Lower lobe of right lung (tissue), 2 donors: ENCODE data around the gene PALM. TPM values are rescaled to one million over a fixed set of nuclear protein-coding genes. Genes with fewer than 3 reads are reported as not detected.

Source experiments
- ATAC-seq, 2 donors: fragments of 200-7000 bp; cut with Tn5 transposase; one replicate each; pipeline ENCODE4 v1.9.1; 2020 to 2022; ENCODE audit warnings: mild to moderate bottlenecking in 2 of 2, moderate library complexity in 2 of 2
- DNase-seq: peaks from one replicate; pipeline ENCODE4 v3.0.0-alpha.2; 2020
- H3K27ac ChIP-seq: fragments of 200-600 bp; one replicate; pipeline ENCODE4 v1.8.0; 2022
- H3K27me3 ChIP-seq: fragments of 200-600 bp; one replicate; pipeline ENCODE4 v1.8.0; 2022; ENCODE audit warnings: low read depth
- H3K36me3 ChIP-seq: fragments of 200-600 bp; one replicate; pipeline ENCODE4 v1.8.0; 2022; ENCODE audit warnings: mild to moderate bottlenecking
- H3K4me1 ChIP-seq: fragments of 200-600 bp; one replicate; pipeline ENCODE4 v1.8.0; 2022
- H3K4me3 ChIP-seq: fragments of 200-600 bp; one replicate; pipeline ENCODE4 v1.8.0; 2022; ENCODE audit warnings: mild to moderate bottlenecking
- H3K9me3 ChIP-seq: fragments of 200-600 bp; one replicate; pipeline ENCODE4 v1.8.0; 2022
- intact Hi-C: fragments of 100-400 bp; cut with DNase I; formaldehyde crosslinking; loops from one replicate; pipeline ENCODE4 v1.11.0; 2022
- total RNA-seq: library from RNA; stranded (reverse); fragmentation: NEBNext Ultra II Directional; extraction: Animal tissue kit (Norgen Biotek cat#: 25700); gene quantifications from one replicate; pipeline ENCODE4 v1.2.1, GENCODE V29; 2021
- TF ChIP-seq, protein P1 (sequence below): fragments of 200-600 bp; IDR thresholded peaks from one replicate; pipeline ENCODE4 v1.8.0; 2022; ENCODE audit warnings: antibody characterized with exemption, mild to moderate bottlenecking
- donor health status: DM: no; HTN: yes; CAD: no; lungs with severe emphysema.

PALM gene
- total RNA-seq, 1 donor from 2014 or later, result 37.0 TPM

DNA sequence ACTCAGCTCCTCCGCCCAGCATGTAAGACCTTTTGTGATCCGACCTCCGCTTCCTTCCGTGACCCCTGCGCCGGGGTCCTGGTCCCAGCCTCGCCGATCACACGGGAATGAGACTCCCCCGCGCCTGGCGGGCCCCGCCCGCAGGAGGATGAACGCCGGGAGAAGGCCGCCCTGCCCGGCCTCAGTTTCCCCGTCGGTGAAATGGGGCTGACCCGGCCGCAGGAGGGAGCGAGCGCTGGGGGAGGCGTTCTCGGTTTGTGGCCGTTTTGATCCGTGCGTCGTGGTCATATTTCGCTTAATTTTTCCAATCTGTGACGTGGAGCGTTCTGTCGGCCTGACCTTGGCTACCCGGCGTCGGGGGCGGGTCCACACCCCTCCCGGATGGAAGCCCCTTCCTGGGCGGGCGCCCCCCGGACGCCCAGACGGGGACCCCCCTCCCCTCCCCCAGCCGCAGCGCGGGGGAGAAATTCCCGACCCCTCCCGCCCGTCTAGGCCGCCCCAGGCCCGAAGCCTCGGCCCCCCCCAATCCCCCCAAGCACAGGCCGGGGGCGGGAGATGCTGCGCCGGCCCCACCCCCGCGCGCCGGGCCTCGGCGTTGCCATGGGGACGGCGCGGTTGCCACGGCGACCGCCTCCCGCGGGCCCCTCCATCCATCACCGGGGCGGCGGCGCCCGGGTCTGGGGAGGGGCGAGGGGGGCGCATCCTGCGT lies 11.1 kb downstream of the PALM start:
- Histone ChIP-seq H3K36me3 (no peaks in the 10 kb centered on the region), H3K4me3 (peak overlapping the region; percentile 21), H3K27ac (peak overlapping the region; percentile 46), H3K4me1 (peaks cover 22% of the 10 kb centered on the region), H3K9me3 (no peaks in the 10 kb centered on the region), H3K27me3 (peaks cover 22% of the 10 kb centered on the region)
- TF ChIP-seq, protein P1, sequence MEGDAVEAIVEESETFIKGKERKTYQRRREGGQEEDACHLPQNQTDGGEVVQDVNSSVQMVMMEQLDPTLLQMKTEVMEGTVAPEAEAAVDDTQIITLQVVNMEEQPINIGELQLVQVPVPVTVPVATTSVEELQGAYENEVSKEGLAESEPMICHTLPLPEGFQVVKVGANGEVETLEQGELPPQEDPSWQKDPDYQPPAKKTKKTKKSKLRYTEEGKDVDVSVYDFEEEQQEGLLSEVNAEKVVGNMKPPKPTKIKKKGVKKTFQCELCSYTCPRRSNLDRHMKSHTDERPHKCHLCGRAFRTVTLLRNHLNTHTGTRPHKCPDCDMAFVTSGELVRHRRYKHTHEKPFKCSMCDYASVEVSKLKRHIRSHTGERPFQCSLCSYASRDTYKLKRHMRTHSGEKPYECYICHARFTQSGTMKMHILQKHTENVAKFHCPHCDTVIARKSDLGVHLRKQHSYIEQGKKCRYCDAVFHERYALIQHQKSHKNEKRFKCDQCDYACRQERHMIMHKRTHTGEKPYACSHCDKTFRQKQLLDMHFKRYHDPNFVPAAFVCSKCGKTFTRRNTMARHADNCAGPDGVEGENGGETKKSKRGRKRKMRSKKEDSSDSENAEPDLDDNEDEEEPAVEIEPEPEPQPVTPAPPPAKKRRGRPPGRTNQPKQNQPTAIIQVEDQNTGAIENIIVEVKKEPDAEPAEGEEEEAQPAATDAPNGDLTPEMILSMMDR, result no peak
- intact Hi-C loops, result no loop called here
- DNase-seq (no peak), ATAC-seq (peak in 1 of 2 donors; percentile 6)

DNA sequence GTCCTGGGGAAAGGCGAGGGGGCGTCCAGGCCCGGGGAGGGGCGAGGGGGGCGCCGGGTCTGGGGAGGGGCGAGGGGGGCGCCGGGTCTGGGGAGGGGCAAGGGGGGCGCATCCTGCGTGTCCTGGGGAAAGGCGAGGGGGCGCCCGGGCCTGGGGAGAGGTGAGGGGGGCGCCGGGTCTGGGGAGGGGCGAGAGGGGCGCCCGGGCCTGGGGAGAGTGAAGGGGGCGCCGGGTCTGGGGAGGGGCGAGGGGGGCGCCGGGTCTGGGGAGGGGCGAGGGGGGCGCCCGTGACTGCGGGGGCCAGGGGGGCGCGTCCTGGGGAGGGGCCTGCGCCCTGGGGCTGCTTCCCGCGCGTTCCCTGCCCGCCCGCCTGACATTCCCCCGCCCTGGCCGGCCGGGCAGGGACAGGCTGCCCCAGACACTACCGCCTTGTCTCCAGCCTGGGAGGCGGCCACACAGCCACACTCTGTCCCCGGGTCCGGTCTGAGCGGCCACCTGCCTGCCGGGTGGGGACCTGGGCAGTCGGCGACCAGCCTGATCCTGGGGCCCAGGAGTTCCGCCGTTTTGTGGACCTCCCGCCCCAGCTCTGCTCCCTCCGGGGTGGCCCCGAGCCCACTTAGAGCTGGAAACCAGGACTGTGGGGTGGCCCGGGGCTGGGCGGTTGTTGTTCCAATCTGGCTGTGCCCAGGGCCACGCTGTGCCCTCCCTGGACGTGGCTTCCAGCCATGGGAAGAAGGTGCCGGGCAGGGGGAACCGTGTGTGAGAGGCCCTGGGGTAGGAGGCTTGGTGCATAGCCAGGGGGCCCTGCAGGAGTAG lies 11.8 kb downstream of the PALM start:
- Histone ChIP-seq H3K36me3 (no peaks in the 10 kb centered on the region), H3K4me1 (peaks cover 22% of the 10 kb centered on the region), H3K9me3 (no peaks in the 10 kb centered on the region), H3K27ac (no peak overlapping the region), H3K27me3 (peaks cover 22% of the 10 kb centered on the region), H3K4me3 (no peak overlapping the region)
- TF ChIP-seq, protein P1, result no peak
- intact Hi-C loops, result no loop called here
- DNase-seq (no peak), ATAC-seq (peak in 1 of 2 donors; percentile 16)

DNA sequence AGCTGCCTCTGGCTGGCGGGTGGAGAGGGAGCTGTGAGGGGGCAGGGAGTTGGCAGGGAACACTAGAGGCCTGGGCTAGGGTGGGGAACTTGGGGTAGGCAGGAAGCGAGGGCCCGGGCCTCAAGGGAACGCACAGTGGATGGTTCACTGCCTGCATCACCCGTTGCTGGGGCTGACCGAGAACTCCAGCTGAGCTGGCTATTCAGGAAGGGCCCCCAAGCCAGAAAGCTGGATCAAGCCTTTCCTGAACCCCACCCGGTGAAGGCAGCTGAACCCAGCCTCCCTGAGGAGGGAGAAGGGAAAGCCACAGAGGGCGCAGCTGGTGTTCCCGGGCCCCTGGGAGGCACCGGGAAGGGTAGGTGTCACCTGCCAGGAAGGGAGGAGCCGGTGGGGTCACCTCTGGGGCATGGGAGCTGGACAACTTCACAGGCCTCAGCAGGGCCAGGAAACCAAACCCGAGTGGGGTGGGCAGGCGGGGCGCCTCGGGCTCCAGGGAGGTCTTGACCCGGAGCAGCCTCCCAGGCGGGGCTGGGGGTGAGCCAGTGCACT lies 13.9 kb downstream of the PALM start:
- H3K4me3 ChIP-seq, result no peak overlapping the region
- TF ChIP-seq, protein P1, result no peak
- H3K27me3 ChIP-seq, result peaks cover 22% of the 10 kb centered on the region
- H3K9me3 ChIP-seq, result no peaks in the 10 kb centered on the region
- H3K4me1 ChIP-seq, result peaks cover 22% of the 10 kb centered on the region
- peak; percentile 5 to 6 for ATAC-seq
- intact Hi-C loops, result no loop called here
- H3K36me3 ChIP-seq, result peaks cover 7% of the 10 kb centered on the region
- DNase-seq, result no peak
- H3K27ac ChIP-seq, result peak overlapping the region; percentile 41

DNA sequence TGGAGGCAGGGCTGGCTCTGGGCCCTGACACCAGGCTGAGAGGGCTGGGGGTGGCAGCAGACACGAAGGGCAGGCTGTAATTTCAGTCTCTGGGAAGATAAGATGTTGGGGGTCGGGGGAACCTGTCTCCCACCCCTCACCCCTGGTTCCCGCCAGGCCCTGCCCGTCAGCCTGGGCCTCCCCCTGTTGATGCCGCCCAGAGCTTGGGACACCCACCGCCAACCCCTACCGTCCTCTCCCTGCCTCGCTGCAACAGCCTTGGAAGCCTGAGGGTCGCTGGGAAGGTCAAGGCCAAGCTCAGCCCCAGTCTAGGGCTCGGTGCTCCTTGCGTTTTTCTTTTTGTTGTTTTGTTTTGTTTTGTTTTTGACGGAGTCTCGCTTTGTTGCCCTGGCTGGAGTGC lies 14.5 kb downstream of the PALM start:
- DNase-seq, result no peak
- peaks cover 7% of the 10 kb centered on the region for H3K36me3 ChIP-seq
- ATAC-seq, result no peak
- no peak overlapping the region for H3K27ac ChIP-seq
- intact Hi-C loops, result no loop called here
- H3K4me1 ChIP-seq, result peaks cover 22% of the 10 kb centered on the region
- no peaks in the 10 kb centered on the region for H3K9me3 ChIP-seq
- H3K27me3 ChIP-seq, result peaks cover 22% of the 10 kb centered on the region
- no peak overlapping the region for H3K4me3 ChIP-seq
- TF ChIP-seq, protein P1, result no peak

DNA sequence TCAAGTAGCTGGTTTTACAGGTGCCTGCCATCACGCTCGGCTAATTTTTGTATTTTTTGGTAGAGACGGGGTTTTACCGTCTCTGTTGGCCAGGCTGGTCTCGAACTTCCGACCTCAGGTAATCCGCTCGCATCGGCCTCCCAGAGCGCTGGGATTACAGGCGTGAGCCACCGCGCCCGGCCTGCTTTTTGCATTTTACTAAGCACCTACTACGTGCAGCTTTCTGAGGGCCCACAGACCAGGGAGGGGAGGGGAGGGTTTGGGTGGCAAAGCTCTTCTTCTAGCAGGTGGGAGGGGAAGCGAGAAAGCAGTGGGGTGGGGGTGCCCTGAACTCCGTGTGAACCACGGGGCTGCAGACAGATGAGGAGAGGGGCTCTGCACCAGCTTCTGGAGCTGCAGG lies 15.0 kb downstream of the PALM start:
- TF ChIP-seq, protein P1, result no peak
- Histone ChIP-seq H3K36me3 (peaks cover 7% of the 10 kb centered on the region), H3K27me3 (peaks cover 22% of the 10 kb centered on the region), H3K9me3 (no peaks in the 10 kb centered on the region), H3K4me1 (peaks cover 23% of the 10 kb centered on the region), H3K27ac (no peak overlapping the region), H3K4me3 (no peak overlapping the region)
- ATAC-seq (no peak), DNase-seq (no peak)
- intact Hi-C loops, result no loop called here
